Measurements from ENCODE around the gene WDR4.
"Not testable (repeated sequence)": the region's sequence is repeated elsewhere in the genome, so short reads cannot be mapped to it uniquely, and the experiment has no call there.

The WDR4 gene, protein sequence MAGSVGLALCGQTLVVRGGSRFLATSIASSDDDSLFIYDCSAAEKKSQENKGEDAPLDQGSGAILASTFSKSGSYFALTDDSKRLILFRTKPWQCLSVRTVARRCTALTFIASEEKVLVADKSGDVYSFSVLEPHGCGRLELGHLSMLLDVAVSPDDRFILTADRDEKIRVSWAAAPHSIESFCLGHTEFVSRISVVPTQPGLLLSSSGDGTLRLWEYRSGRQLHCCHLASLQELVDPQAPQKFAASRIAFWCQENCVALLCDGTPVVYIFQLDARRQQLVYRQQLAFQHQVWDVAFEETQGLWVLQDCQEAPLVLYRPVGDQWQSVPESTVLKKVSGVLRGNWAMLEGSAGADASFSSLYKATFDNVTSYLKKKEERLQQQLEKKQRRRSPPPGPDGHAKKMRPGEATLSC

DNA sequence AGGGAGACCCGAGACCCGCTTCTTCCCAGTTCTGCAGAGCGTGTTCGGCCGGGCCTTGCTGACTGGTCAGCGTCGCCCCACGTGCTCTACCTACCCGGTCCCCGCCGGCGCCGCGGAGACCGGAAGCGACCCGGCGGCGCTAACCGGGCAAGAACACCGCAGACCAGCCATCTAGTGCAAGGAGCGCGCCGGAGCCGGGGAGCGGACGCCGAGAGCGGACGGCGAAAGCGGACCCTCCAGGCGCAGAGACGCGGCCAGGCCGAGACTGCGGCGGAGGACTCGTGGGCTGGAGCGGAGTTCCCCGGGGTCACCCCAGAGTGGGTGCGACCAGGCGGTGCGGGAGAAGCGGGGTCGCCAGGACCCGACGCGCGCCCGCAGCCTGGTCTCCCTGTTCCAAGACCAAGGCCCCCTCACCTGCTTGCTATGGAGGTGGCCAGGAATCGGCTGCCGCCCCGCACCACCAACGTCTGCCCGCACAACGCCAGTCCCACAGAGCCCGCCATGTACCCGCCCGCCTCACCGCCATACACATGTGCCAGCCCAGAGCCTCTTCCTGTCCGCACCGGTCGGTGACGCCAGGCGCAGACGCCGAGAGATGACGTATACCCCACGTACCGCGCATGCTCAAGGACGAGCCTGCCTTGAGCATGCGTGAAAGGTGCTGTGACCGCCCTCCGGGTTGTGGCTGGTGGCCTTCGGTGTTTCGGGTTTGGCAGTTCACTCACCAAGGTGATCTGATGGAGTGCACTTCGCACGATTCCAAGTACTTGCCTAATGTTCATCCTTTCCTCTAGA, at the start of gene WDR4:
TSS of gene WDR4 (minus strand) at position 547 of the 795 bp plus-strand sequence. CDS start at position 503, 44 bp downstream.
- DNase-seq (ENCODE audit: low read depth) = peak; percentile 98

DNA sequence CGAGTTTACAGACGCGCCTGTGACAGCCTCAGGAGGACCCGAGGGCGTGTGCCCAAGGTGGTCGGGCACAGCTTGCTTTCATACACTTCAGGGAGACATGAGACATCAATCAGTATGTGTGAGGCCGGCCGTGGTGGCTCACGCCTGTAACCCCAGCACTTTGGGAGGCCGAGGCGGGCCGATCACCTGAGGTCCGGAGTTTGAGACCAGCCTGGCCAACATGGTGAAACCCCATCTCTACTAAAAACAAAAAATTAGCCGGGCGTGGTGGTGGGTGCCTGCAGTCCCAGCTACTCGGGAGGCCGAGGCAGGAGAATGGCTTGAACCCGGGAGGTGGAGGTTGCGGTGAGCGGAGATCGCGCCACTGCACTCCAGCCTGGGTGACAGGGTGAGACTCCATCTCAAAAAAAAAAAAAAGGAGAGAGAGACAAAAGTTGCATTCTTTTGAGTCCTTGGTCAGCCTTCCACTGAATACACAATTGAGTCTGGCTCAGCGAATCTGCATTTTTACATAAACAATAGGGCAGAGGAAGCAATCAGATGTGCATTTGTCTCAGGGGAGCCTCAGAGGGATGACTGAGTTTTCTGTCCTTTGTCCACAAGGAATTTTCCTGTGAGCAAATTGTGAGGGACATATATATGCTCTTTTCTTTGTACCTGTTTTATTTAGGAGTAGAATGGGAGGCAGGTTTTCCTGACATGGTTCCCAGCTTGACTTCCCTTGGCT, 48.3 kb upstream of the WDR4 start:
- DNase-seq (ENCODE audit: low read depth) = not testable (repeated sequence)

DNA sequence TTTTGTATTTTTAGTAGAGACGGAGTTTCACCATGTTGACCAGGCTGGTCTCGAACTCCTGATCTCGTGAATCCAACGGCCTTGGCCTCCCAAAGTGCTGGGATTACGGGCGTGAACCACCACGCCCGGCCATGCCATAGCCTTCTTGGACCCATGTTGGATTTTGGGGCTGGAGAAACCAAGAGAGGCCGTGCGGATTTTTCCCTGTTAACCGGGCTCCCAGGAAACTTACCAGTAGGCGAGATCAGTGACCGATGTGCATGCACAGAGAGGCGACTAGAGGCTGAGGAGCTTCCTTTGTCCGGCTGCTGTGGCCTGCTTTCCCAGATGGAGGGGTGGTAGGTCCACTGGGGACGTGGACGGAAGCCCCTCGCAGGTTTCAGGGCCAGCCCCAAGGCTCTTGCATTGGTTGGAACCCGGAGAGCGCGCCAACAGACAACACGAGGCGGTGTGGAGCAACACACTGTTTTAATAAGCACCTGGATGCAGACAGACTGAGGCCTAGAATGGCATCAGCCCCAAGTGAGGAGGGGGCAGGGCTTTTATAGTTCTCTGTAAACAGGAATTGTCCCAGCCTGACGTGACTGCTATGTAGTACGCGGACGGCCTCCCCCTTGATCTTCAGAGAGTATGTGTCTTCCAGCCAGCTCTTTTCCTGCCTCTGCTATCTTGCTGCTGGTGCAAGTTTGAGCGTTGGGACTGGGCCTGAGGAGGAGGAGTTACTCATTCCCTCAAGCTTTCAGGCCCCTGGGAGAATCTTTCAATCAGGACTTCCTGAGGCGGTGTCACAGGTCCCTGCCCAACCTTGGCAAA, 46.0 kb upstream of the WDR4 start, which contains the start of gene ERVH48-1:
TSS of gene ERVH48-1 (minus strand) at position 517 of the 813 bp plus-strand sequence. CDS start 6,624 bp downstream, outside the sequence.
- no peak for DNase-seq (ENCODE audit: low read depth)

DNA sequence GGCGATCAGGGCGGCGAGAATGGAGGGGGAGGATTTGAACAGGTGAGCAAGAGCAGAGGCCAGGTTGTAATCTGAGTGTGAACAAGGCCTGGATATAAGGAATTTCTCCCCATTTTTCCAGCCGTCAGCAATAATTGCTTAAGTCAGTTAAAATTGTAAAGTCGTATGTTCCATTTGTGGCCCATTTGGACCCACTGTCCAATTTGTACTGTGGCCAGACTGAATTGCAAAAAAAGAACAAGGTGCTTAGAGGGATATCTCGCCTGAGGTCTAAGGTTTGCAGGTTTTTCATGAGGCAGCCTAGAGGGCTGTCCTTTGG, 45.1 kb upstream of the WDR4 start:
- DNase-seq (ENCODE audit: low read depth) = no peak

DNA sequence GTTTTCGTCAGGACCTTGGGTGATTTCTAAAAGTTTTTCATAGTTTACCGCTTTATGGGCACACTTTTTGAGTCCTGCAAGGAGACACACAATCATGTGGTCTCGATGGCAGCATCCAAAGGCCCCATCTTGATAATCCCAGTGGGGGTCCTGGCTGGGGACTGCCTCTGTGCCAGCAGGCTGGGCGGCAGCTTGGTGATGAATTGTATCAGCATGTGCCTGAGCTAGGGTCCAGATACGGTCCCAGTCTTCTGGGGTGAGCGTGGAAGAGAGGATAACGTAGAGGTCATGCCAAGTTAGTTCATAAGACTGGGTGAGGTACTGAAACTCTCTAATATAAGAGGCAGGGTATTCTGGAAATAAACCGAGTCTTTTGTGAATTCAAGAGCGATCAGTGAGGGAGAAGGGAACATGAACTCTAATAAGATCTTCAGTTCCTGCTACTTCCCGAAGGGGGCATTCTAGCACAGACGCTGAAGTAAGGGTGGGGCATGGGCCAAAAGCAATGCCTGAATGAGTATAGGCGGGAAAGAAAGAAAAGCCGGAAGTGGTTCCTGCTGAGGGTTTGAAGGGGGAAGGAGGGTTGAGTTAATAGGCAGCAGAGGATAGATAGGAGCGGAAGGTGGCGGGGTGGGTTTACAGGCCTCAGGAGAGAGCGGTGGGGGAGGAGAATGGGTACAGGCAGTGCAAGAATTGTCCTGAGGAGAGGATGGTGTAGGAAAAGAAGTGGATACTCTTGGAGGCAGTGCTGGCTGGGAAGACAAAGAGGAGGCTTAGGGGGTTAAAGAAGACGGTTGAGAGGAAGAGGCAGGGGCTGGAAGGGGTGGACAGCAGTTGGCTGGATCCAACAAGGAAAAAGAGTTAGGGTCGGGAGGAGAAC, 44.5 kb upstream of the WDR4 start:
- DNase-seq (ENCODE audit: low read depth) = peak; percentile 51

DNA sequence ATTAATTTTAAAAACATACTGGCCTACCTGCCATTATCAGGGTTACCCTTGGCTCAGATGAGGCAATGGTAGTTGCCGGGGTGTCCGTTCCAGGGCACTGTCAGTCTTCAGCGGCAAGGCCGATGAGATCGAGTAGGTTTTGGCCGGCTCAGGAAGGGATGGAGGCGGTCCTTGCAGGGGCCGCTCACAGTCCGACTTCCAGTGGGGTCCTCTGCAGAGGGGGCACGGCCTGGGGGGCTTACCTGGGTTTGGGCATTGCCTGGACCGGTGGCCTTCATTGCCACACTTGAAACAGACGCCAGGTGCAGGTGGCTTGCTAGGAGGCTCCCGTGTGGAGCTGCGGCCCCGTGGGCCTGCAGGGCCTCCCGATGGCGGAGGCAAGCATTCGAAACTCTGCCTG, 43.6 kb upstream of the WDR4 start:
- DNase-seq (ENCODE audit: low read depth) = no peak

DNA sequence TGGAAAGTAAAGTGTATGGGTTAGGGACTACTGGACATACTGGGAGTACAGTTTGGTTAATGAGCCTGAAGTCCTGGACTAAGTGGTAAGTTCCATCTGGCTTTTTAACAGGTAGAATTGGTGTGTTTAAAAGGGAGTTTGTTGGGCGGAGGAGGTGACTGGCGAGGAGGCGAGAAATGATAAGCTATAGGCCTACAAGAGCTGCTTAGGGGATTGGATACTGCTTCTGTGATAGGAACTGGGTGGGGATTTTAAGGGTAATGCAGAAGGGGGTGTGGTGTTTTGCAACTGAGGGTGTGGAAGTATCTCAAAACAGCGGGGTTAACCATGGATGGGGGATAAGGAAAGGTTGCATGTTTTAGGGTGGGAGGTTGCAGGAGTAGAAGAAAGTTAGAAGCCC, 42.6 kb upstream of the WDR4 start:
- no peak for DNase-seq (ENCODE audit: low read depth)

DNA sequence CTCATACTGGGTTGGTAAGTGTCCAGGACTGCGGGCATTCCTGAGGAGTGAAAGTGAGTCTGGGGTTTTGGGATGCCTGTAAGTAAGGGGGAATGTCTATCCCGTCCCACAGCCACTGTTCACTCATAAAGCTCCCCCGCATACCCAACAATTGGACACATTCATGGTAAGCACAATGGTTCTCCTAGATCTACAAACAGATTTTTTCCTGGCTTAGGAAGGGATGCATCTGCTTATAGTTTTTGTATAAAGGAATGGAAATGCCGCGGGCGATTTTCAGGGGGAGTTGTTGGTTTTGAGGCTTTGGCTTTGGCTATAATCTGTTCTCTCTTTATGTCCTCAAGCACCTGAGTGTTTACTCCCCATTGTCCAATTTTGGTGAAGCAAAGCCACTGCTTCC, 39.0 kb upstream of the WDR4 start:
- no peak for DNase-seq (ENCODE audit: low read depth)

DNA sequence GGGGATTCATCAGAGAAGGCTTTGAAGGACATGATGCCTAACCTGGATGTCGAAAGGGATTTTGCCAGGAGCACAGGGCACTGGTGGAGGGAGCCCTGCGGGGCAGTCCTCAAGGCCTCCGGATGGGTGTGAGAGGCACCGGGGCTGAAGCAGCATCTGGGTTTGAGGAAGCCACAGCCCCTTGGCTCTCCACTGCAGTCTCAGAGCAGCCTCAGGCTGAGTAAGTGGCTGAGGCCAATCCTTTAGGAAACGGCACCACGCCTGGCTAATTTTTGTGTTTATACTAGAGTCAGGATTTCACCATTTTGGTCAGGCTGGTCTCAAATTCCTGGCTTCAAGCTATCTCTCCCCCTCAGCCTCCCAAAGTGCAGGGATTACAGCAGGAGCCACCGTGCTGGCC, 34.1 kb upstream of the WDR4 start:
- DNase-seq (ENCODE audit: low read depth) = no peak

DNA sequence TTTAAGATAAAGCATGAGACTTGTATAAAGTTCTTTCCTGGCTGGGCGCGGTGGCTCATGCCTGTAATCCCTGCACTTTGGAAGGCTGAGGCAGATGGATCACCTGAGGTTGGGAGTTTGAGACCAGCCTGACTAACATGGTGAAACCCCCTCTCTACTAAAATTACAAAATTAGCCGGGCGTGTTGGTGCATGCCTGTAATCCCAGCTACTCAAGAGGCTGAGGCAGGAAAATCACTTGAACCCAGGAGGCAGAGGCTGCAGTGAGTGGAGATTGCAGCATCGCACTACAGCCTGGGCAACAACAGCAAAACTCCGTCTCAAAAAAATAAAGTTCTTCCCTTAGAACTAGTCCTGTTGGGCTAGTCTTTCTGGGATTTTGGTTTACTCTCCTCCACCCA, 32.6 kb upstream of the WDR4 start:
- not testable (repeated sequence) for DNase-seq (ENCODE audit: low read depth)

DNA sequence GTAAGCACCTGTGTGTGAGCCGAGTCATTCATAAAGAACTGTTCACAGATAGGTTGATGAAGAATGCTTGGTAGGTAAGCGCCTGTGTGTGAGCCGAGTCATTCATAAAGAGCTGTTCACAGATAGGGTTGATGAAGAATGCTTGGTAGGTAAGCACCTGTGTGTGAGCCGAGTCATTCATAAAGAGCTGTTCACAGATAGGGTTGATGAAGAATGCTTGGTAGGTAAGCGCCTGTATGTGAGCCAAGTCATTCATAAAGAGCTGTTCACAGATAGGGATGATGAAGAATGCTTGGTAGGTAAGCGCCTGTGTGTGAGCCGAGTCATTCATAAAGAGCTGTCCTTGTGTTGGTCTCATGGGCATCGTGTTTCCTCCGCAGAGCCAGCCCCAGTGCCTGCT, 29.1 kb upstream of the WDR4 start:
- not testable (repeated sequence) for DNase-seq (ENCODE audit: low read depth)

DNA sequence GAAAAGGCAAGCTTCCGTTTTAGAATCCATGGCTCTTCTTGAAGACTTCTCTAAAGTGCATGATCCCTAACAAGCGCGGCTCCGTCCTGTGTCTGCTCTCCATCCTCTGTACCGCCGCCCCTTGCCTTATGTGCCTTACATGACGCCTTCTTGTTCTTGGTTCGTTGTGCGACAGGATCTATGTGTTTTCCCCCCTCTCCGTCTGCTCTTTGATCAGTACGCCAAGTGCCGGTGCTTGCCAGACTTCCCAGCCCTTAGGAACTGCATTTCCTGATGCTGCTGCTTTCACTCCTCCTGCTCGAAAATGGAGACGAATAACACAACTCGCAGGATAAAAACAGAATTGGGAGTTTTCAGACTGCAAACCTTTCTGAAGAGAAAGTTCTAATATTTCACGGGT, 26.9 kb upstream of the WDR4 start:
- DNase-seq (ENCODE audit: low read depth) = no peak

DNA sequence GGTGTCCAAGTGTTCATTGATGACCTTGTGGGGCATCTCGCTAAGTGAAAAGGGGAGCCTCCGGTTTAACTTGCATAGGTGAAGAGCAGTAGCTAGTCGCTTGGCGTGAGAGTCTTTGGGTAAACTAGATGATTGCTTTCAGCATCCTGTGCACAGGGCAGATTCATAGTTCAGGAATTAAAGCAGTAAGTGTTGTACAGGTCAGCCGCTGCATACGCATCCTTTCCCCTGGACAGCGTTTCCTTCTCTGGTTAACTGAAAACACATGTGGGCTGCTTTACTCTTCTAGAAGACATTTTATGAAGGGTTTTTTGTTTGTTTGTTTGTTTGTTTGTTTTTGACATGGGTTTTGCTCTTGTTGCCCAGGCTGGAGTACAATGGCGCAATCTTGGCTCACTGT, 25.9 kb upstream of the WDR4 start:
- DNase-seq (ENCODE audit: low read depth) = no peak

DNA sequence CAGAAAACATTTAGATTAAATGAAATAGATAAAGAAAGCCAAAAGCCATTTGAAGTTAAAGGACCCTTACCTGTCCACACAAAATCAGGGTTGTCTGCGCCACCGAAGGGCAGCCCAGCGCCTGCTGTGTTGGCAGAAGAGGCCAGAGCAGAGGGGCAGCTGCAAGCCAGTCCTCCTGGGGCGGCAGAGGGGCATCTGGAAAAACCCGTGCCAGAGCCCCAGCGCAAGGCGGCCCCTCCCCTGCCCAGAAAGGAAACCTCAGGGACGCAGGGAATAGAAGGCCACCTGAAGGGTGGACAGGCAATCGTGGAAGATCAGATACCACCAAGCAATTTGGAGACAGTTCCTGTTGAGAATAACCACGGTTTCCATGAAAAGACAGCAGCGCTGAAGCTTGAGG, 24.5 kb upstream of the WDR4 start:
- DNase-seq (ENCODE audit: low read depth) = no peak

DNA sequence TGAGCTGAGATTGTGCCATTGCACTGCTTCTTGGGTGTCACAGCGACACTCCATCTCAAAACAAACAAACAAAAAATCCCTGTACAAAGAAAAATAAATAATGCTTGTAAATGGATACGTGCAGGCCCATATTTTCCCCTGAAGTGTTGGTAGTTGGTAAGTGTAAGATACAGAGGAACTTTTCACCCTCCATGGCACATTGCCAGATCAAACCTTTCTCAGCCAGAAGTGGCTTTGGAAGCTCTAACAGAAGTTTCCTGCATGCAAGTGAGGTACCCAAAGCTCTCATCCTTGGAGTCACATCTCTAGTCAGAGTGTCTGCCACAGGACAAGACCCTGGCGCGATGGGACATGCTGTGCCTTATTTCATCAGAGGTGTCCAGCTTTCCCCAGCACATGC, 21.1 kb upstream of the WDR4 start:
- no peak for DNase-seq (ENCODE audit: low read depth)

DNA sequence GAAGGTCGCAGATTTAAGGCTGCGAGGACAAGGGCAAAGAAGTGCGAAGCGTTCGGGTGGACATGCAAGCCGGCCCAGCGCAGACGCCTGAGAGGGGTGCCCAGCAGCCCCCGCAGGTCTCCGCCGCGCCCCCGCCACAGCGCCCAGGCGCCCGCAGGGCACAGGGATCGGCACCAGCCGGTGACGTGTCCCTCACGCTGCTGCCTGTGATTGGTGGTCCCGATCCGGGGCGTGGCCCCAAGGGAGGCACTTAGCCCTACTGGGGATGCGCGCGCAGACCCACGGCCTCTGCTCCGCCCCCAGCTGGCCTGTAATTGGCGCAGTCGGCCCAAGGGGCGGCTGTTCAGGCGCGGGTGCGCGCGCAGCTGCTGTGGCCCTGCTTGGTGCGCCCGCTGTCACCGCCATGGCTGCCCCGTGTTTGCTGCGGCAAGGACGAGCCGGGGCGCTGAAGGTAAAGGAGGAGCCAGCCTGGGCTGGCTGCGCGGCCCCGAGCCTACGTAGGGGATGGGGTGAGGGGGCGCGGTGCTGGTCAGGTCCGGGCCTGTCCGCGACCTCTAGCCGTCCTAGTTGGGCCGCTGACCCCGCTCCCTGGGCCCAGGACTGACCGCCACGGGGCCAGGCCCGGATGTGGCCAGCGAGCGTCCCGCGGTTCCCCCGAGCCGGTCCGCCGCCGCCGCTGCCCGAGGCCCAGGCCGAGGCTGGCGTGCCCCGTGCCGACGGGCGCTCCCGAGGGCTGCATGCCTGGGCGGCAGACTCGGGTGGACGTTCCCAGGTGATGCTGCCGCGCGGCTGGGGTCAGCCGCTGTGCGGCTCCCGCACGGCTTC, 13.8 kb upstream of the WDR4 start, which contains the start of gene NDUFV3:
TSS of gene NDUFV3 (plus strand) at position 379 of the 825 bp plus-strand sequence. CDS start at position 404, 25 bp downstream.
- DNase-seq (ENCODE audit: low read depth) = peak; percentile 100

DNA sequence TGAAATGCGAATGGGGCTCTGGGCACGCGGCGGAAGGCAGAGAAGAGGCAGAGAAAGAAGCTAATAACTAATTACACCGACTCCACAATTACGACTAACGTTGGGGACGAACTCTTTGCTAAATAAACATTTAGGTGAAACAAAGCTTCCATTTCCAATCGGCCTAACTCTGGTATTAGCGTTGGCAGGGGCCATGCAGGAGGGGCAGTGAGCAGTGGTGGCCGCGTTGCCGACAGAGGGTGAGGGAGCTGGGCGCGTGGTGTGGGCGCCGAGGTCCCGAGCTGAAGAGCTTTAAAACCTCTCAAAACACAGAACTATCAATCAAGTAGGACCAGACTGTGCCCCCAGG, 13.2 kb upstream of the WDR4 start:
- DNase-seq (ENCODE audit: low read depth) = no peak

DNA sequence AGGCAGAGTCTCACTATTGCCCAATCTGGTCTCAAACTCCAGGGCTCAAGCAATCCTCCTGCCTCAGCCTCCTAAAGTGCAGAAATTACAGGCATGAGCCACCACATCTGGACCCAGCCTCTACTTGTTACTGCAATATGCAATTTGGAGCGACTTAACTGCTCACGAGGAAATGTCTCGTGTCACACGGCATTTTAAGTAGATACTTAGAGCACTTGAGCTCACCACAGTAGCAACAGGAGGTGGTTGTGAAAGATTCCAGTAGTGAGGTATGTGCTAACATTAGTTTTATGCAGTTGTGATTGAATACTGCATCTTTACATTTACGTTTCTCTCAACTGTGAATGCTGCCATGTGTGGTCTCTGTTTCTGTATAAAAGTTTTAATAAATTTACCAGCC, 8.0 kb upstream of the WDR4 start:
- DNase-seq (ENCODE audit: low read depth) = no peak

DNA sequence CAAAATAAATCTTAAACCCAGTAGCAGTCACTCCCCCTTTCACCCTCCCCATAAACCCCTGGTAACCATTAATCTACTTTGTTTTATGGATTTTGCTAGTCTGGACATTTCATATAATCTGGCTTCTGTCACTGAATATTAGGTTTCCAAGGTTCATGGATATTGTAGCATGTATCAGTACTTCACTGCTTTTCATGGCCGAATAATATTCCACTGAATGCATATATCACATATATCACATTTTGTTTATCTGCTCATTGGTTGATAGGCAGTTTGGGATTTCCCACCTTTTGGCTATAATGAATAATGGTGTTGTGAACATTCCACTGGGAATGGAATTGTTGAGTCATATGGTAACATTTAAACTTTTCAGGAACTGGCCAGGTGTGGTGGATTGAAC, 4.6 kb upstream of the WDR4 start:
- DNase-seq (ENCODE audit: low read depth) = no peak

DNA sequence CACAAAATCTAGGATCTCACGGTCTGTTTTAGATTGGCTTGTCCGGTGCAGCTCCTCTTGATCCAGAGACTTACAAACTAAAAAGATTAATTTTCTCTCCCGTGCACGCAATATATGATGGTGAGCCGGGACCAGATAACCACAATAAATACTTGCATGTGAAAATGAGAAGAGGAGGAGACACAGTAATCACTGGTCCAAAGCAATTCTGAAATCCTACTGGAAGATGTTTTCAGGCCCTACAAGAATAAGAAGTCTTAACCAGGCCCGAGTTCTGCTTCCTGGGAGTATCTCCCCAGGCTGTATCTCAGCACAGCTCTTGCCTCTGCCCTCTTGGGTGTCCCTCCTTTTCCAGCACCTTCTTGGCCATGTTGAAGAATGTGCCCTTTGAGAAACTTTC, 1.0 kb upstream of the WDR4 start:
- no peak for DNase-seq (ENCODE audit: low read depth)

Data from stimulated activated CD8-positive, alpha-beta memory T cell treated with anti-CD3 and anti-CD28 coated beads, Interleukin-12 subunit alpha, Interleukin-12 subunit beta, amount 100 ng/mL, for 1 hour (primary cell).